ENCODE measurements around the gene RNF152. TPM values are rescaled to one million over a fixed set of nuclear protein-coding genes. Genes with fewer than 3 reads are reported as not detected.

RNF152 gene
- total and polyA plus RNA-seq, 2 donors (not counting 3 experiments of a cell fraction or from before 2014, with no cell fraction given), result 20.8 to 27.5 TPM

GRCh38 chr18:61824733-61825363, 68.0 kb downstream of the RNF152 start:
- no peaks in the 10 kb centered on the region for H3K27me3 ChIP-seq (ENCODE audit: control insufficient read depth in 2 of 2, insufficient read depth in 2 of 2, low read length in 2 of 2)
- no peak overlapping the region for H3K4me3 ChIP-seq (replicated peaks in 1 of 3; ENCODE audit: insufficient read depth in 1 of 3, low read depth in 1 of 3, low read length in 3 of 3)
- peaks cover 2% of the 10 kb centered on the region for H4K20me1 ChIP-seq (replicated peaks; ENCODE audit: control insufficient read depth, extremely low read depth, insufficient read depth, low read length)
- H3K27ac ChIP-seq (ENCODE audit: insufficient read depth, low read depth, low read length), result no peak overlapping the region
- no TSS peak for BruUV-seq (replicated peaks)
- intact Hi-C loops (cut with micrococcal nuclease), result no loop called here
- CTCF ChIA-PET, result interaction anchor here (1.2 to 1.4 kb wide), 2 partner anchors 69 to 190 kb away, joined by 3 read pairs; no protein-coding TSS in a partner anchor
- H3K9ac ChIP-seq (replicated peaks; ENCODE audit: extremely low read depth, insufficient read depth, low read length), result no peak overlapping the region
- no peak overlapping the region for H3K4me2 ChIP-seq (ENCODE audit: insufficient read depth, low read length)
- H3K36me3 ChIP-seq (ENCODE audit: control insufficient read depth in 2 of 2, extremely low read depth in 1 of 2, insufficient read depth in 2 of 2, low read length in 2 of 2), result no peaks in the 10 kb centered on the region
- no peak overlapping the region for H2AFZ ChIP-seq (ENCODE audit: low read depth, low read length)
- POLR2A ChIA-PET, result no interaction called here
- FAIRE-seq (no peak), DNase-seq (ENCODE audit: low read depth, low spot score) (no peak)
- TF ChIP-seq GATA2 (IDR thresholded peaks at IDR 0.05; ENCODE audit: insufficient read depth, insufficient read length, low read depth, low read length) (no peak), CTCF (IDR thresholded peaks at IDR 0.05; ENCODE audit: extremely low read depth in 1 of 2, insufficient read depth in 1 of 2, low read depth in 1 of 2, low read length in 2 of 2) (no peak), POLR2AphosphoS5 (IDR thresholded peaks at IDR 0.05; ENCODE audit: insufficient read depth, low read depth, low read length) (no peak), JUN (IDR thresholded peaks at IDR 0.05; ENCODE audit: borderline replicate concordance, insufficient read depth, insufficient read length, low read depth) (no peak)
- TF ChIP-seq, protein P1, sequence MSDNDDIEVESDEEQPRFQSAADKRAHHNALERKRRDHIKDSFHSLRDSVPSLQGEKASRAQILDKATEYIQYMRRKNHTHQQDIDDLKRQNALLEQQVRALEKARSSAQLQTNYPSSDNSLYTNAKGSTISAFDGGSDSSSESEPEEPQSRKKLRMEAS (IDR thresholded peaks at IDR 0.05; ENCODE audit: insufficient read depth, insufficient read length), result no peak
- H3K9me3 ChIP-seq (replicated peaks; ENCODE audit: control insufficient read depth, insufficient read depth, low read length), result no peaks in the 10 kb centered on the region
- H3K4me1 ChIP-seq (ENCODE audit: control insufficient read depth, extremely low read depth, insufficient read depth, low read length), result no peaks in the 10 kb centered on the region
- H3K9me1 ChIP-seq (replicated peaks; ENCODE audit: control insufficient read depth, extremely low read depth, insufficient read depth, low read length), result no peaks in the 10 kb centered on the region
- dilution Hi-C loops (cut with MboI; ENCODE audit: extremely low pct_ligation_motif_present, low sequenced_read_pairs), result no loop called here
- peaks cover 19% of the 10 kb centered on the region for H3K79me2 ChIP-seq (ENCODE audit: control insufficient read depth, insufficient read depth, low read length)
